Stimulated activated CD8-positive, alpha-beta memory T cell treated with anti-CD3 and anti-CD28 coated beads, Interleukin-7, amount 100 ng/mL, for 24 hours (primary cell): ENCODE data around the gene DNAH1.
"Not testable (repeated sequence)": the region's sequence is repeated elsewhere in the genome, so short reads cannot be mapped to it uniquely, and the experiment has no call there.

ENCODE experiments used
- DNase-seq: peaks from one replicate; pipeline ENCODE4 v3.0.0-alpha.2; 2020; ENCODE audit warnings: low read depth

Gene DNAH1

GRCh38 chr3:52315977-52316764 is at the start of gene DNAH1:
DNAH1 (plus strand) TSS chr3:52316319; CDS start chr3:52322443, 6,124 bp downstream.
- no peak for DNase-seq

- no peak for DNase-seq
Measured at GRCh38 chr3:52268036-52268435, 48.1 kb upstream of the DNAH1 start.

DNA sequence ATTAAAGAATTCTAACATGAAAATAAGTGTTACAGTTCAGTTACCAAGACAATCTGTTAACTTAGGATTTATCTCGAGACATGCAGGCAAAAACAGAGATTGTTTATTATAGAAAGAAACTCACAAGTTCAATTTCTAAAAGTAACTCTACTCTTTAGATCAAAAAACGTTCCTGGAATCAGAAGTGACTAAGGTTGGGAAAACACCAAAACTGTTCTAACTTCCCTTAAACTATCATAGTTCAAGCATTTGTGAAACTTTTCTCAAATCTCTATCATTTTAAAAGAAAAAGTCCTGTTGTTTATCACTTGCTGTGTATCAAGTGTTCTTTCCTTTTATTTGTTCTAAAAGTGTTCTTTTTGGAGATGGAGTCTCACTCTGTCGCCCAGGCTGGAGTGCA is 46.3 kb upstream of the DNAH1 start:
- no peak for DNase-seq

GRCh38 chr3:52270252-52270754 is 45.8 kb upstream of the DNAH1 start:
- DNase-seq = no peak

- not testable (repeated sequence) for DNase-seq
Measured at GRCh38 chr3:52272172-52272571, 43.9 kb upstream of the DNAH1 start.

- DNase-seq = no peak
Measured at GRCh38 chr3:52272831-52273230, 43.3 kb upstream of the DNAH1 start.

GRCh38 chr3:52274781-52275180 is 41.3 kb upstream of the DNAH1 start:
- DNase-seq = not testable (repeated sequence)

DNA sequence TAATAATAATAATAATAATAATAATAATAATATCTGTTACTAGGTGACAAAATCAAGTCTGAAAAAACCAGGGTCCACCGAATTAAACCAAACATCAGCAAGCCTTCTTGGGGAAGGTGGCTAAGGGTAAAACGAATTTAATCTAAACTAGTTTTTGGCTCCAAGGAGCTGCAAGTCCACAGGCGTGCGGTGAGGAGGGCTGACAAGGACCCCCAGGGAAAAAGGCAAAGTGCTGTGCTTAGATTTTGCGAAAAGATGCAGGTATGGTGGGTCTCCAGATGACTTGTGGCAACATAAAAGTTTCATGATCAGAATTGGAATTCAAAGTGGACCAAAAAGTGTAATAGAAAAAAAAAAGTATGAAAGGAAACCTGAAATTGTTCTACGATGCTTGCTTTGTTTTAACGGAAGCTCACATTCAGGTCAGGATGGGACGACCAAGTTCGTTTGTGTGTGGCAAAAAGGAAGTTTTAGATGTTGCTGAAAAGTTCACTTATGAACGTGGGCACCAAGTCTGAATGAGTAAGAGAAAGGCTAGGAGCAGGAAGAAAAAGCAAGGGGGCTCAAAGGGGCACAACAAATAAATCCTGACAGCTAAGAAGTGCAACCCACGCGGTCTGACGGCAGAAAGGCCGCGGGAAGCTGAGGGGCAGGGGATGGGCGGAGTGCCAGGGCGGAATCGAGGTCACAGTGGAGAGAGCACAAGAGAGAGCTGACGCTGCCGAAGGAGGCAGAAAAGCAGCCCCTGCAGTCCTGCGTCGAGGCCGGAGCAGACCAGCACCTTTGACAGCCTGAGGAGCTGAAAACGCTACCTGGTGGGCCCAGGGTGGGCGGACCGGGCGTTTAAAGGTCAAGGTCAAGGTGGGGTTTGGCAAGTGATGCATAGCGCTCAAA is 38.8 kb upstream of the DNAH1 start:
- peak; percentile 61 for DNase-seq

- peak; percentile 42 for DNase-seq
Measured at GRCh38 chr3:52277972-52278509, 38.1 kb upstream of the DNAH1 start.

DNA sequence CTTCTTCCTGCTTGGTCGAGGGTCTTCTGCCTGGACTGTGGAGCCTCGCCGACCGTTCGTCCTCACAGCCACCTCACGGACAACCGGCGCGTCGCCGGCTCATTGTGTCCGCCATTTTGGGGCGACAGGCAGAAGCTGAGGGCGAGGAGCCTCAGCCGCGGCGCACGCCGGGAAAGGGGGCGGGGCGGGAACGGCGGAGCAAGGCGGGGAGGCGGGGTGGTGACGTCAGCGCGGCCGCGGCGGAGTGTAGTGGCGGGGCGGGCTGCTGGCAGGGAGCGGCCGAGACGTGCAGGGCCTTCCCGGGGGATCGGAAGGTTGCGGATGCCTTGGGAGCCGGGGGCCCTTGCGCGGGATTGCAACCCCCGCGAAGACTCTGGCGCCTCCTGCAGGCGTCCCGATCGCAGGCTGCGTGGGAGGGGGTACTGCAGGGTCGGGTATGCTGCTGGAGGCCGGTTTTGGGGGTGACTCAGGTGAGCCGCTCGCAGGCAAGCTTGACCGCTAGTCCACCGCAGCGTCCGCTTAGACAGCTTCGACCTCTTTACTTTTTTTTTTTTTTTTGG is 37.5 kb upstream of the DNAH1 start, which contains the start of gene WDR82:
TSS of gene WDR82 (minus strand) at position 140 of the 560 bp plus-strand sequence. CDS start 288 bp downstream, outside the sequence.
- peak; percentile 96 for DNase-seq

- DNase-seq = no peak
Measured at GRCh38 chr3:52279596-52279995, 36.5 kb upstream of the DNAH1 start.

GRCh38 chr3:52280050-52280461 is 36.1 kb upstream of the DNAH1 start:
- DNase-seq = no peak

- DNase-seq = no peak
Measured at GRCh38 chr3:52281981-52282801, 33.9 kb upstream of the DNAH1 start.

GRCh38 chr3:52283306-52283705 is 32.8 kb upstream of the DNAH1 start:
- no peak for DNase-seq

GRCh38 chr3:52284051-52284450 is 32.1 kb upstream of the DNAH1 start:
- DNase-seq = not testable (repeated sequence)

DNA sequence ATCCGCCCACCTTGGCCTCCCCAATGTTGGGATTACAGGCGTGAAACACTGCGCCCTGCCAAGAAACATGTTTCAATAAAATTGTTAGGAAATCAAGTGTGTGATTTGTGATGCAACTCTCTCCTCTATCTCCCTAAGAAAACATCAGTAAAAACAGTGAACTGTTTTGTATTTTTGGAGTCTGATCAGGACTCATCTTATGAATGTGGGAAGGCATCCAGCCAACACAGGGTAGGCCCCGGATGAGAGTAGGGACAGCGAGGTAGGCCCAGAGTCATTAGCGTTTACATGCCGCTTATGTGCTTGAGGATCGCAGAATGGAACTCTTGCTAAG is 29.4 kb upstream of the DNAH1 start:
- DNase-seq = no peak

GRCh38 chr3:52288674-52289073 is 27.4 kb upstream of the DNAH1 start:
- DNase-seq = no peak

GRCh38 chr3:52289338-52289746 is 26.8 kb upstream of the DNAH1 start:
- DNase-seq = no peak

- no peak for DNase-seq
Measured at GRCh38 chr3:52289747-52290595, 26.1 kb upstream of the DNAH1 start.
